HTR-8/SVneo (cell line): ENCODE data around the gene TRIM4.

Source experiments
- DNase-seq: peaks from one replicate; pipeline ENCODE4 v3.0.0; 2011; ENCODE audit warnings: low spot score, mixed read lengths; ENCODE audit not compliant: insufficient read length
- FAIRE-seq: peaks from 2 replicates; lab custom pipeline; 2011; peaks lifted over from hg19 to GRCh38; lab: Jason Lieb, UNC

Gene TRIM4

DNA sequence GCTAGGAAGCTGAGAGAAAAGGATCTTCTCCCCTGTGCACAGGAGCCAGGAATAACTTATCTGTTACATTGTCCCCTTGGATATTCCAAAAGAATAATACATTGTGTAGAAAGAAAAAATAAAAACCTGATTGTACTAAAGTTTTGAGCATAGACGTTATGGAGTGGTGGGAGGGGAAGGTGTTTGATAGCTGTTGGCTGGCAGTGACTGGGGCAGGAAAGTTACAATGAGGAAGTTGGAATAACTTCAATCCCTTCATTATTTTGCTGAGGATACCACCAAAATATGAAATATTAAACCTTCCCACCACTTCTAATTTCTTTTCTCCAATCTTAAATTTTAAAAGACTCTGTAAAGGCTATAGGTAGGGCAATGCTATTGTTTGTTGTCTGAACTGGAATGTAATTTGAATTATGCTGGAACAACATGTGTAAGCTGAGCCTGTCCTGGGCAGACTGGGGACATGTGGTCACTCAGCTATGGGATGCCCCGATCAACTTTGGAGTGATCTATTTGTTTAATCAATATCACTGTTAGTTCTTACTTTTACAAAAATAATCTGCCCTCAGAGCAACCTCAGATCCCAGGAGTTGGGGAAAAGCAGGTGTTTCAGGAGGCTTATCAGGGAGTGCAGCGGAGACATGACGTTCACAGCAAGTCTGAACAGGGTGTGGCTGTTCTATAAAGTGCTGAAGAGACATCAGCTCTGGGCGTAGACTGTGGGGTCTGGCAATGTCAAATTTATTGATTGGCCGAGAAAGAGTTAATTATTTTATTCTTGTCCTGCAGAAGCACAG, 70.7 kb downstream of the TRIM4 start:
- no peak for DNase-seq
- no peak for FAIRE-seq

GRCh38 chr7:99844328-99844727, 75.0 kb downstream of the TRIM4 start:
- no peak for FAIRE-seq
- DNase-seq = no peak

GRCh38 chr7:99843808-99844207, 75.5 kb downstream of the TRIM4 start:
- peak; percentile 2 for DNase-seq
- FAIRE-seq = no peak

DNA sequence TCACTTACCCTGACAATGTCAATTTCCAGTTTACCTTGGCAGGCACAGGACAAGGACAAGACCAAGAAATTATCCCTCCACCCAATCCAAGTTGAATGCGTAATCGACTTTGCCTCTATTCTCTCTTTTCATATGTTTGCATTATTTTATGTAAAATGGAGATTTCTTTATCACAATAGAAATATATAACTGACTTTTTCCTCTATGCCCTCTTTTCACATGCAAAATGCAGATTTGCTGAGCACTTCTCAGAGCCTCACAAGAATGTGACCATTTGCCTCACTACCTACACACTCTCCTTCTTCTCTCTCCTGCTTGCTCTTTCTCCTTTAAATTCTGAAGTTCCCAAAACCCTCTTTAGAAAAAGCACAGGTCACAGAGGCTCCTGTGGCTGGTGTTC, 76.4 kb downstream of the TRIM4 start:
- no peak for DNase-seq
- FAIRE-seq = no peak
